Measurements from ENCODE around the gene USP20. TPM values are rescaled to one million over a fixed set of nuclear protein-coding genes. Genes with fewer than 3 reads are reported as not detected.

The USP20 gene
- total RNA-seq, 2 donors from 2014 or later, result 24.4 to 25.8 TPM

DNA sequence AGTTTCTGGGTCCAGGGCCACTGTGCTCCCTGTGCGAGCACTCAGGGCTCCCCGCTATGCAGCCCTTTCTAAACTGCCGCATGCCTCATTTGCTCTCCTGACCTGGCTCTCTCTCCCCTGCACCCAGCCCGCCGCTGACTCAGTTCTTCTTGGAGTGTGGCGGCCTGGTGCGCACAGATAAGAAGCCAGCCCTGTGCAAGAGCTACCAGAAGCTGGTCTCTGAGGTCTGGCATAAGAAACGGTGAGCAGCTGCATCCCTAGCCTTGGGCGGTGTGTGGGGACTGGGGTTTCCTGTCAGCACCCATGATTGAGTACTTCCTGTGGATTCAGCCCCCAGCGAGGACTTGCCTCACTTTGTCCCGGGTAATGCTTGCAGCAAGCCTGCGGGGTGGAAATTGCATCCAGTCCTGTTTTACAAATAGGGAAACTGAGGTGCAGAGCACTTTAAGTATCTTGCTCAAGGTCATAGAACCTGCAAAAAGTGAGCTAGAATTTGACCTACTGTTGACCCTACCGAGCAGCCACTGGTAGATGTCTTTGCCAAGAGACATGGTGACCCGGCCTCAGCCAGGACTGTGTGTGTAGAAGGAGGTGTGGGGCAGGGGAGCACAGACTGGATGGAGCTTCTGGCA, 27.9 kb downstream of the USP20 start:
- H3K27ac Mint-ChIP-seq, result no peak overlapping the region
- TF ChIP-seq, protein P1, sequence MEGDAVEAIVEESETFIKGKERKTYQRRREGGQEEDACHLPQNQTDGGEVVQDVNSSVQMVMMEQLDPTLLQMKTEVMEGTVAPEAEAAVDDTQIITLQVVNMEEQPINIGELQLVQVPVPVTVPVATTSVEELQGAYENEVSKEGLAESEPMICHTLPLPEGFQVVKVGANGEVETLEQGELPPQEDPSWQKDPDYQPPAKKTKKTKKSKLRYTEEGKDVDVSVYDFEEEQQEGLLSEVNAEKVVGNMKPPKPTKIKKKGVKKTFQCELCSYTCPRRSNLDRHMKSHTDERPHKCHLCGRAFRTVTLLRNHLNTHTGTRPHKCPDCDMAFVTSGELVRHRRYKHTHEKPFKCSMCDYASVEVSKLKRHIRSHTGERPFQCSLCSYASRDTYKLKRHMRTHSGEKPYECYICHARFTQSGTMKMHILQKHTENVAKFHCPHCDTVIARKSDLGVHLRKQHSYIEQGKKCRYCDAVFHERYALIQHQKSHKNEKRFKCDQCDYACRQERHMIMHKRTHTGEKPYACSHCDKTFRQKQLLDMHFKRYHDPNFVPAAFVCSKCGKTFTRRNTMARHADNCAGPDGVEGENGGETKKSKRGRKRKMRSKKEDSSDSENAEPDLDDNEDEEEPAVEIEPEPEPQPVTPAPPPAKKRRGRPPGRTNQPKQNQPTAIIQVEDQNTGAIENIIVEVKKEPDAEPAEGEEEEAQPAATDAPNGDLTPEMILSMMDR (conservative IDR thresholded peaks at IDR 0.05), result no peak

GRCh38 chr9:129864991-129865647, 29.9 kb downstream of the USP20 start:
- Histone ChIP-seq H3K9ac (ENCODE audit: extremely low read depth, low read length, poor library complexity, severe bottlenecking) (no peak overlapping the region), H3K9me3 (ENCODE audit: control insufficient read depth, low read length) (no peaks in the 10 kb centered on the region), H3K36me3 (ENCODE audit: control insufficient read depth, insufficient read depth, low read length) (peaks cover 17% of the 10 kb centered on the region), H3K27me3 (ENCODE audit: control insufficient read depth, insufficient read depth, low read length, poor library complexity, severe bottlenecking) (no peaks in the 10 kb centered on the region), H3K4me1 (ENCODE audit: control insufficient read depth, insufficient read depth, low read length) (no peaks in the 10 kb centered on the region), H3K27ac (ENCODE audit: low read depth, low read length) (no peak overlapping the region), H3K4me3 (ENCODE audit: low read length) (no peak overlapping the region)
- WGBS, 2 experiments (ENCODE audit: insufficient coverage in 1 of 2, insufficient read length in 1 of 2), result 63 to 67% methylated on average over 5 to 11 of the region's 11 CpGs
- peaks cover 31% of the 10 kb centered on the region for H3K36me3 Mint-ChIP-seq (ENCODE audit: low read depth)
- no peak overlapping the region for H3K27ac Mint-ChIP-seq
- no peak overlapping the region for H3K4me3 Mint-ChIP-seq
- DNase-seq, result no peak
- no peaks in the 10 kb centered on the region for H3K27me3 Mint-ChIP-seq (ENCODE audit: insufficient read depth)
- no peaks in the 10 kb centered on the region for H3K9me3 Mint-ChIP-seq
- H3K4me1 Mint-ChIP-seq, result no peaks in the 10 kb centered on the region
- TF ChIP-seq, protein P1 (conservative IDR thresholded peaks at IDR 0.05), result no peak

More for the DNA sequence above, 27.9 kb downstream of the USP20 start:
- Histone ChIP-seq H3K9ac (ENCODE audit: extremely low read depth, low read length, poor library complexity, severe bottlenecking) (no peak overlapping the region), H3K9me3 (ENCODE audit: control insufficient read depth, low read length) (no peaks in the 10 kb centered on the region), H3K27me3 (ENCODE audit: control insufficient read depth, insufficient read depth, low read length, poor library complexity, severe bottlenecking) (no peaks in the 10 kb centered on the region), H3K36me3 (ENCODE audit: control insufficient read depth, insufficient read depth, low read length) (peaks cover 17% of the 10 kb centered on the region), H3K4me1 (ENCODE audit: control insufficient read depth, insufficient read depth, low read length) (no peaks in the 10 kb centered on the region), H3K27ac (ENCODE audit: low read depth, low read length) (no peak overlapping the region), H3K4me3 (ENCODE audit: low read length) (no peak overlapping the region)
- no peak for DNase-seq
- H3K9me3 Mint-ChIP-seq, result no peaks in the 10 kb centered on the region
- H3K4me3 Mint-ChIP-seq, result no peak overlapping the region
- no peaks in the 10 kb centered on the region for H3K27me3 Mint-ChIP-seq (ENCODE audit: insufficient read depth)
- peaks cover 37% of the 10 kb centered on the region for H3K36me3 Mint-ChIP-seq (ENCODE audit: low read depth)
- H3K4me1 Mint-ChIP-seq, result no peaks in the 10 kb centered on the region
- 85 to 91% methylated on average over 13 to 14 of the region's 14 CpGs for WGBS, 2 experiments (ENCODE audit: insufficient coverage in 1 of 2, insufficient read length in 1 of 2)

DNA sequence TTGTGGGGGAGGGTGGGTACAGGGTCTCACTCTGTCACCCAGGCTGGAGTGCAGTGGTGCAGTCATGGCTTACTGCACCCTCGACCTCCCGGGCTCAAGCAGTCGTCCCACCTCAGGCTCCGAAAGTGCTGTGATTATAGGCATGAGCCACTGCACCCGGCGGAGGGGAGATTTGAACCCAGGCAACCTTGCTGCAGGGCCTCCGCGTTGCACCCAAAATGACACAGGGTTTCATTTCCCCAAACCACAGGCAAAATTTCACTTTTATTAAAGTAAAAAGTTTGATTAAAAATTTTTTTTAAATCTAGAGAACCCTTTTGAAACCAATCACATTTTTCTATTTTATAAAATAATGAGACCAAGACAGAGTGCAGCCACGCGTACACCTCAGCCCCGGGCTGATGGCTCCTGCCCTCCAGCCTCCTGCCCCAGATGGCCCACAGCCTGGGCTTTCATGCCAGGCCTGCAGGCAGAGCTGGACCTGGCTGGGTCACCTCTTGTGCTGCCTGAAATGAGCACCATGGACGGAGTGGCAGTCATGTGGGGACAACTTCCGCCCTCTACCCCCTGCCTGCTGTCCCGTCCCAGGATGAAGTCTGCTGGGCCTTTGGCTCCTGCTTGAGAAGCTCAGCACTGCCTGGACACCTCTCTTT, 30.5 kb downstream of the USP20 start:
- H3K27ac Mint-ChIP-seq, result peak overlapping the region; percentile 70
- no peak overlapping the region for H3K4me3 Mint-ChIP-seq
- WGBS, 2 experiments (ENCODE audit: insufficient coverage in 1 of 2, insufficient read length in 1 of 2), result 81% methylated on average over 7 to 14 of the region's 14 CpGs

More for the DNA sequence above, 30.5 kb downstream of the USP20 start:
- TF ChIP-seq, protein P1 (conservative IDR thresholded peaks at IDR 0.05), result no peak
- Mint-ChIP-seq H3K36me3 (ENCODE audit: low read depth) (peaks cover 31% of the 10 kb centered on the region), H3K9me3 (no peaks in the 10 kb centered on the region), H3K27me3 (ENCODE audit: insufficient read depth) (no peaks in the 10 kb centered on the region), H3K4me1 (no peaks in the 10 kb centered on the region)
- Histone ChIP-seq H3K4me3 (ENCODE audit: low read length) (no peak overlapping the region), H3K27me3 (ENCODE audit: control insufficient read depth, insufficient read depth, low read length, poor library complexity, severe bottlenecking) (no peaks in the 10 kb centered on the region), H3K4me1 (ENCODE audit: control insufficient read depth, insufficient read depth, low read length) (no peaks in the 10 kb centered on the region), H3K9ac (ENCODE audit: extremely low read depth, low read length, poor library complexity, severe bottlenecking) (no peak overlapping the region), H3K36me3 (ENCODE audit: control insufficient read depth, insufficient read depth, low read length) (peaks cover 17% of the 10 kb centered on the region), H3K9me3 (ENCODE audit: control insufficient read depth, low read length) (no peaks in the 10 kb centered on the region), H3K27ac (ENCODE audit: low read depth, low read length) (no peak overlapping the region)
- DNase-seq, result no peak
